SK-N-SH treated with all-trans-retinoic acid at 6 μM for 48 hours (cell line): ENCODE data around the gene NUDT1.

Experiments used
- BACH2 ChIP-seq: fragments of 250-450 bp; sonication (Bioruptor Pico); IDR thresholded peaks from 2 replicates; pipeline ENCODE4 v1.9.0; 2021; ENCODE audit warnings: mild to moderate bottlenecking, borderline replicate concordance
- CREB5 ChIP-seq: fragments of 250-450 bp; sonication (Bioruptor Pico); IDR thresholded peaks from 2 replicates; pipeline ENCODE4 v1.5.1; 2020; ENCODE audit warnings: low read depth, mild to moderate bottlenecking, moderate library complexity

GRCh38 chr7:2198206-2198605 lies 43.8 kb upstream of the NUDT1 start:
- no peak for TF ChIP-seq BACH2 (CRISPR knock-in tag)
- TF ChIP-seq CREB5 (CRISPR knock-in tag): no peak
